ENCODE data around the gene CABCOCO1.

The CABCOCO1 gene, protein sequence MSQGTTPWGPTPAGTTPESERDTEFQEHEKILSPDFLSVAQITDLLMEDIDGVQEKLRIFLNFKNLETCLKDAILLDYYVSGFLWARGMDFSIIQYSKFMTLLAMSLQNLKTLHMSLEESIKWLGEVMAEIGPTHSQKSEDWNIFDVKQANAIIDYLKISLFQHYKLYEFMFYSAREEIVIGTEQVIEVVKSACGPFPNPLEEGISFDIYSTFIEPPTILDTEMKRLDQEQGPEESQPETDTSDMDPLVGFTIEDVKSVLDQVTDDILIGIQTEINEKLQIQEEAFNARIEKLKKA

GRCh38 chr10:61662794-61663259 is at the start of gene CABCOCO1:
TSS of gene CABCOCO1 (plus strand) at chr10:61662929. CDS start at chr10:61662973, 44 bp downstream.
- peak; percentile 23 for DNase-seq (ENCODE audit: low read depth)

DNA sequence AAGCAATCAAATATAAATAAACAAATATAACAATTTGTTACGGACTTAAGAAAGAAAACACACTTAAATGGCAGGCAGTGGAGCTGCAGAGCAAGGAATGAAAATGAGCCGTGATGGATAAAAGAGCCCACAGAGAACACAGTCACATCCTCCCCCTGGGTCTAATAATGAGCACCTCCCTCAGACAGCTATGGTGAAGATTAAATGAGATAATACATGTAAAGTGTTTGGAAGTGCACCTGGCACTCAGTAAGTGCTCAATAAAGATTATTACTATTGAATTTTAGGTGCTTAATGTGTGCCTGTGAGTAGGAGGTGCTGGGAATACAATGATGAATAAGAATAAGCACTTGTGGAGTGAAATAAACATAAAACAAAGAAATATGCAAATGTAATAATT is 49.1 kb upstream of the CABCOCO1 start:
- no peak for DNase-seq (ENCODE audit: low read depth)

GRCh38 chr10:61616611-61617010 is 46.1 kb upstream of the CABCOCO1 start:
- DNase-seq (ENCODE audit: low read depth) = no peak

GRCh38 chr10:61617180-61617579 is 45.5 kb upstream of the CABCOCO1 start:
- no peak for DNase-seq (ENCODE audit: low read depth)

GRCh38 chr10:61617586-61617985 is 45.1 kb upstream of the CABCOCO1 start:
- no peak for DNase-seq (ENCODE audit: low read depth)

DNA sequence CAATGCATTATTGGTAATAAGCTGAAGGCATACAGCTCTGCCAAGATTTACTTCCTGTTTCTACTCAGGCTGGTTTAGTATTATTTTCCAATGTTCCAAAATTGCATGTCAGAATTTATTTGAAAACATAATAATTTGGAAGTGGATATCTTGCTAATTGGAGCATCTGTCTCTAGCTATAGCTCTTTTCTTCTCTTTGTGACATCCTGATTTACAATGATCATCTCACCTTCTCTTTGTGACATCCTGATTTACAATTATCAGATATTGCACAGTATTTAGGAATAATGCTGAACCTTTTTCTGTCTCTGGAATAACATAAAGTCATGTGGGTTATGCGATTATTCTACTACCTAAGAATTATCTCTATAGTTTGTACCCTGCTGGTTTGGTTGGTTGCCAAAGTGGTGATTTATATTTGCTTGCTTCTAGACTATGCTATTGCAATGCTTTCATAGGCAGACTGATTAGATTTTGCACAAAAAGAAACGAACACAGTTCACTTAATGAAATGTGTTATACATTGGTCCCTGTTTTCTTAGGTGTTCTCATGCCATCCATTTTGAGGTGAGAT is 44.3 kb upstream of the CABCOCO1 start:
- no peak for DNase-seq (ENCODE audit: low read depth)

DNA sequence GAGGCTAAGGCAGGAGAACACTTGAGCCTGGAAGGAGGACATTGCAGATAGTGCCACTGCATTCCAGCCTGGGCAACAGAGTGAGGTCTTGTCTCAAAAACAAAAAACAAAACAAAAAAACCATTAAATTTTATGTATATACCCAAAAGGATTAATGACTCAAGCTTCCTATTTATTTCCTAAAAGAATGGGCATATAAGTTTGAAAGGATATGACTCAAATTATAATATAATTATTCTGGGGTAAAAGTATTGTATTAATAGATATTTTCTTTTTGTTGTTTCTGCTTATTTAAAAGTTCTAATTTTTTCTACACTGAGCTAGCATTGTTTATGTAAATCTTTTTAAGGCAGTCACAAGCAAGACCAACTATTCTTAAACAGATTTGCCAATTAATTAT is 42.2 kb upstream of the CABCOCO1 start:
- no peak for DNase-seq (ENCODE audit: low read depth)

- DNase-seq (ENCODE audit: low read depth) = no peak
Observed at GRCh38 chr10:61621605-61622051, 41.1 kb upstream of the CABCOCO1 start.

DNA sequence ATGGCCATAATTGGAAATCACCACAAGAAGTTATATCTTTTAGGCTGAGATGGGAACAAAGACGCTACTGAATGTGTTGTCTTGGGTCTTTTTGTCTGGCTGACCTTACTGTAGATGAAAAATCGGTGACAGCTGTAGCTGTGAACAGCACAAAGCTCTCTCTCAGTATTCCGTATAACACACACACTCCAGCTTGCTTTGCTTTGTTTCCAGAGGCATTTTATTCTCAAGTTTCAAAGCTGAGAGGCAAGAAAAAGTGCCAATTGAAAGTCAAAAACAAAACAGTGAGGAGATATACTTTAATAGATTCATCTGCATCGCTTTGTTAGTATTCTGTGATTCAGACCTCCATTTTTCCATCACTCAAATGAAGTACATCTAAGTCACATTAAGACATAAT is 39.6 kb upstream of the CABCOCO1 start:
- no peak for DNase-seq (ENCODE audit: low read depth)

- no peak for DNase-seq (ENCODE audit: low read depth)
Observed at GRCh38 chr10:61626209-61626608, 36.5 kb upstream of the CABCOCO1 start.

- DNase-seq (ENCODE audit: low read depth) = no peak
Observed at GRCh38 chr10:61627266-61627665, 35.5 kb upstream of the CABCOCO1 start.

DNA sequence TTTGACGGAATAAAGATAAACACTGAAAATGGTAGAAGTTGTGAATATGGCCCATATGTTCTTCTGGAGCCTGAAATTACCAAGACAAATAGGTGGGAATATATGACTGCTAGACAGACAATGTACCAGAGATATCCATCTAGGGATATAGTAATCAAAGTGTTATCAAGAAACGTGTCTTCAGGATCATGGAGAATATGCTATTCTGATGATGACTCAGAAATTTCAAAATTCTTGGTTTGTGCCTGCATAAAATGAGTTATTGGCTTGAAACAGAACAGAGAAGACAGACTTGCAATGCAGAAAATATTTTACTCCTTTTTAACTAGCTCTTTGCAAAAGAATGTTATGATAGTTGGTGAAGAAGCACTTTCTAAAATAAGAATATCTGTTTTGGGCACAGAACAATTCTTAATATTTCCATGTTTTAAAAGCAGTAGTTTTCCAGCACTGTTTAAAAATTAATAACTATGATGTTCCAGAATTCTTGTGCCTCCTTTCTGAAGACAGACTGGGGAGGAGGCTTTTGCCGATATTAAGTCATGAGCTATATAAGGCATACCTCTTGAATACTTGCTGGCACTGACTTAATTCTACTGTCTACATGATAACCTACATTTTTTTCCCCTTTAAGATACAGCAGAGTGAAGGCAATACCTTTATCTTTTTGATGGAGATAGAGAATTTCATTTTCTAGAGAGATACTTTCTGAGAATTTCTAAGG is 34.4 kb upstream of the CABCOCO1 start:
- no peak for DNase-seq (ENCODE audit: low read depth)

- peak; percentile 85 for DNase-seq (ENCODE audit: low read depth)
Observed at GRCh38 chr10:61628875-61629513, 33.7 kb upstream of the CABCOCO1 start.

DNA sequence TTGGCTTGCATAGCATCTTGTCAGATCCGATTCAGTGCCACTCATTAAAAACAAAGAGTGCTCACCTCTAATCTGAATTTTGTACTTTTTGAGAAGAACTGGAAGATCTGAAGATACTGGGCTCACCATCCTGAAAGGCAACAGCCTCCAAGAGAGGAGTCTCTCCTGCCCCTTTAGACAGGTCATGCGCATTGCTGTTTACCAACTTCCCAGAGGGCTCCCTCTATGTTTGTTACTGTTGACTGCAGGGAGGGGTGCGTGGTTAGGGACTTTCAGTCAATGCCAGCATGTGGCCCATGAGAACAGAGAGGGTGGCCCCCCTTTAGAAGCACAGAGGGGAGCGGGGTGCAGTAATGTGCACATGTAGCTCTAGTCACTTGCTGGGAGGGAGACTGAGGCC is 33.2 kb upstream of the CABCOCO1 start:
- no peak for DNase-seq (ENCODE audit: low read depth)

DNA sequence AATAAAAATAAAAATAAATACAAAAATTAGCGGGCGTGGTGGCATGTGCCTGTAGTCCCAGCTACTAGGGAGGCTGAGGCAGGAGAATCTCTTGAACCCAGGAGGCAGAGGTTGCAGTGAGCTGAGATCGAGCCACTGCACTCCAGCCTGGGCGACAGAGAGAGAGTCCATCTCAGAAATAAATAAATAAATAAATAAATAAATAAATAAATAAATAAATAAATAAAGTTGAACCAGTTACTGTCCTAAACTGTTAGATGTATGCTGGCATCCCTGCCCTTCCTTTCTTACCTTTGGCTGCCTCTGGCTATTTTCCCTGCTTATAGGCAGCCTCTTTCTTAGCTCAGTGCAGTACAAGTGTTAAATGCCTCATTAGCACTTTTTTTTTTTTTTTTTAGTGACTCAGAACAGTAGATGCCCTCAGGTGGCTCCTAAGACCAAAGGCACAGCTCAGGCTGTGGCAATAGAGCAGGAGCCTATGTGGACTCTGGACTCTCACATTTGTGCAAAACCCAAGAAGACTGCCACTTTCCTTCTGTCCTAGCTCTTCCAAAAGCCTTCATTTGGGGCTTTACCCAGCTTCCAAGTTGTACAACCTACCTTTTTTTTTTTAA is 30.6 kb upstream of the CABCOCO1 start:
- no peak for DNase-seq (ENCODE audit: low read depth)

GRCh38 chr10:61633665-61634064 is 29.1 kb upstream of the CABCOCO1 start:
- peak; percentile 21 for DNase-seq (ENCODE audit: low read depth)

GRCh38 chr10:61634746-61635145 is 28.0 kb upstream of the CABCOCO1 start:
- no peak for DNase-seq (ENCODE audit: low read depth)

DNA sequence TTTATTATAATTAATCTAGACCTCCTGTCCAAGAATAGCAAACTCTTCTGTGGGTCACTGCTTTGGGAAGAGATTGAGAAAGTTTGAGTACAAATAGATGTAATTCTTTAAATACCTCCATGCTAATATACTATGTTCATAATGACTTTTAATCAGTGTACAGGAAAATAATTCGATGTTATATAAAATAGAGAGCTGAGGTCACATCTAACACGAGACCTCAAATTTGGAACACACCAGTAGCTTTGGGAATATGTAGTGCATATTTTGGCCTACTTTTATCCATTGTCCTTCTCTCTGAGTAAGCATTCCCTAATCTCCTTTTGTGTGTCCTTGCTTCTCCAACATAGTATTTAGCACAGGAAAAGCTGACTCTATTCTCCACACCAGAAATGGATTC is 27.3 kb upstream of the CABCOCO1 start:
- no peak for DNase-seq (ENCODE audit: low read depth)

DNA sequence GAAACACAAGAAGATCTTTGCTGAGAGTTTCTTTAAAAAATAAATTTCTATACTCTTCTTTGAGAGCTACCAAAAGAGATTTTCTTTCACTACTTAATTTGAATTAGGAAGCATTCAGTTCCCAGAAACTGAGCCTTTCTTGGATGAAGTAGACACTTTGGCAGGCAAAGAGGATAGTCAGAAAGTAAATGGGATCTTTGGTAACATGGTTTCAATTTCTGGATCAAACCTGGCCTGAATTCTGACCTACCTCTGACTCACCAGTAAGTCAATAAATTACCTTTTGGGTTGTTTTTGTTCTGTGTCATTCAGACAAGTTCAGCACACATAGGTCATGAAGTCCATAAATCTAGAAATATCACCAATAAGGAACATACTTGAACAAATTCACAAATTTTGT is 26.8 kb upstream of the CABCOCO1 start:
- no peak for DNase-seq (ENCODE audit: low read depth)

DNA sequence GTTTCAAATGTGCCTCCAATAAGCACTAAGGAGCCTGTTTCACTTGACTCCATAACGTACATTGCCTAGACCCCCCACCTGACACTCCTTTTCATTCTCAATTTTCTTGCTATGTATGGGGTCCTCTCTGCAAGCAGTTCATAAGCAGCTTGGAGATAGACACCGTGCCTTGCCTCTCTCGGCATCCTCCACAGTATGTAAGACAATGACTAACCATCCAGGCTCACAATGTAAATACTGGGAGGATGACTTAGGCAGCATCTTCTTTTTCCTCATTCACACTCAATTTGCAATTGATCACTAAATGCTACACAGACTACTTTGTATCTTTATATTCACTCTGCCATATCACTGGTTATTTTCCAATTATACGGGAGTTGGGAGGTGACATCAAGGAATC is 22.8 kb upstream of the CABCOCO1 start:
- DNase-seq (ENCODE audit: low read depth) = no peak

GRCh38 chr10:61640856-61641255 is 21.9 kb upstream of the CABCOCO1 start:
- DNase-seq (ENCODE audit: low read depth) = no peak

DNA sequence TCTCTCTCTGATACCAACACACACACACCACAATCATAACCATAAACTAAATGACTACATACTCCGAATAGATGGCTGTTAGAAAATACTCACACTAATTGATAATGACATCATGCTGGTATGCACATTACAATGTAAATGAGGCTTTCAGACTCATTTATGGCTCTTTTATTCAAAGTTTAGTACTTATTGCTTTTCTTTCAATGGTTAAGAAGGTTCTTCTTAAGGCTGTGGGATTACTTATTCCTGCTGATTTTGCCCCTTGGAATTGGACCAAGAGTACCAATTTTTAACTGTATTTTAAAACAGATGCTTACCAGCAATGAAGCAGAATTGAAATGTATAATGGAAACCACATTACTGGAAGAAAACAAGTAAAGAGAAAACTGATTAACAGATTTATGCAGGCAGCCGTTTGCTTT is 20.6 kb upstream of the CABCOCO1 start:
- no peak for DNase-seq (ENCODE audit: low read depth)
